Endothelial cell of umbilical vein (primary cell): ENCODE data around the gene TAS2R43.

Experiments used
- CTCF ChIP-seq, 2 donors: IDR thresholded peaks; 1 replicate in 1 of 2; 2 replicates in 1 of 2; pipeline ENCODE4 v1.5.1; 2011; ENCODE audit warnings: low read length in 2 of 2, mild to moderate bottlenecking in 2 of 2, moderate library complexity in 2 of 2, control low read depth in 1 of 2, inconsistent platforms in 1 of 2, low read depth in 1 of 2; ENCODE audit not compliant: insufficient read depth in 1 of 2; ENCODE audit errors: extremely low read depth in 1 of 2
- EZH2 ChIP-seq: IDR thresholded peaks from 2 replicates; pipeline ENCODE4 v1.6.1; 2012; ENCODE audit warnings: borderline replicate concordance, low read depth, mild to moderate bottlenecking, moderate library complexity, low read length, inconsistent platforms; ENCODE audit not compliant: severe bottlenecking
- FOS ChIP-seq: IDR thresholded peaks from 2 replicates; pipeline ENCODE4 v1.6.1; 2011; ENCODE audit warnings: mild to moderate bottlenecking, low read length, moderate library complexity, borderline replicate concordance; ENCODE audit not compliant: insufficient read depth
- GATA2 ChIP-seq: IDR thresholded peaks from 2 replicates; pipeline ENCODE4 v1.7.0; 2011; ENCODE audit warnings: low read depth, mild to moderate bottlenecking, moderate library complexity, mixed read lengths, low read length; ENCODE audit not compliant: insufficient read length, insufficient read depth
- JUN ChIP-seq: IDR thresholded peaks from 2 replicates; pipeline ENCODE4 v1.6.1; 2011; ENCODE audit warnings: borderline replicate concordance, low read depth; ENCODE audit not compliant: insufficient read length, insufficient read depth
- MAX ChIP-seq: IDR thresholded peaks from 2 replicates; pipeline ENCODE4 v1.6.1; 2011; ENCODE audit not compliant: insufficient read depth, insufficient read length
- MYC ChIP-seq: IDR thresholded peaks from one replicate; pipeline ENCODE4 v1.6.1; 2011; ENCODE audit warnings: mild to moderate bottlenecking, low read depth, low read length
- POLR2A ChIP-seq: IDR thresholded peaks from 2 replicates; pipeline ENCODE4 v1.6.1; 2012; ENCODE audit warnings: low read depth, mild to moderate bottlenecking, control low read depth, low read length
- POLR2AphosphoS5 ChIP-seq: IDR thresholded peaks from 2 replicates; pipeline ENCODE4 v1.6.1; 2012; ENCODE audit warnings: low read depth, mild to moderate bottlenecking, control low read depth, low read length, moderate library complexity; ENCODE audit not compliant: insufficient read depth

- TF ChIP-seq POLR2AphosphoS5 (no peak), MAX (no peak), CTCF (IDR thresholded peaks at IDR 0.05; ENCODE audit: extremely low read depth in 1 of 2, insufficient read depth in 1 of 2, low read depth in 1 of 2, low read length in 2 of 2) (no peak), JUN (no peak), EZH2 (no peak), POLR2A (no peak), MYC (no peak), FOS (no peak), GATA2 (no peak)
Measured at GRCh38 chr12:11069854-11070365, 22.2 kb downstream of the TAS2R43 start.
